Measurements from ENCODE around the gene CSTPP1. TPM values are rescaled to one million over a fixed set of nuclear protein-coding genes. Genes with fewer than 3 reads are reported as not detected.

The CSTPP1 gene
- total RNA-seq, 1 donor from 2014 or later = 66.1 TPM

DNA sequence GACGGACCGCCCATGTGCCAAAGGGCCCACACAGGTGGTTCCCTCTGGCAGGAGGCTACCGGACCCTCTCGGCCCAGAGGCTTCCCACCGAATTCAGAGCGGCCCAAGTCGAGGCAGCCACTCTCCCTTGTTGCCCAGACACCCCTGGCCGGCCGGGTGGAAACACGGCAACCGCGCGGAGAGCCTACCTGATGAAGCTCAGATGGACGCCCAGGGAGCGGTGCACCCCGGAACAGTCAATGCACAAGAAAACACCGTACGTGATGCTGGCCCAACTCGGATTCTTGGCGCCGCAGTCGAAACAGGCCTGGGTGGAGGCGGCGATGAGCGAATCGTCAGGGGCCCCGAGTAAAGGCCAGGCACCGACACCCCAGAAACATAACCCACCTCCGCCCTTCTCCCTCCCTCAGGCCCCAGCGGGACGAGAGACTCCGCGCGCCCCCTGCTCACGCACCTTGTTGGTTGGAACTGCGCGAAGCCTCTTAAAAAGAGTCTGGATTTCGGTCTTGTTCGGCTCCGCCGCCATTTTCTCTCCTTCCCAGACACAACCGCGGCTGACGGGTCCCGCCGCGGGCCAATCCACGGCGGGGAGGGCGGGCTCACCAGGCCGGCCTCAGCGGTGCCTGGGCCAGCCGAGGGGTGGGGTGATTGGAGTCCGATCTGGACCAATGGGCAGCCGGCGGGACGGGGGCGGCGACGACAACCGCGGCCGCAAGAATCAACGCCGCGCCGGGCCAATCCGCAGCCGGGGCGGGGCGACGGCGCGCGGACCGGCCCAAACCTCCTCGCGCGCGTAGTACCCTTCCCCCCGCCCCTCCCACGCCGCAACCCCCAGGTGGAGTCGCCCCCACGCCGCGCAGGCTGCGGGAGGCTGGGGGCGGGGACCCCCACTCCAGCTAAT, 240.0 kb downstream of the CSTPP1 start, which contains the start of gene ARFGAP2:
Gene ARFGAP2 (minus strand): TSS at position 552 of the 901 bp plus-strand sequence. CDS start 26 bp downstream, at position 526.
- H3K9me3 Mint-ChIP-seq (ENCODE audit: low read depth) = no peaks in the 10 kb centered on the region
- H3K36me3 Mint-ChIP-seq (ENCODE audit: insufficient read depth) = peaks cover 4% of the 10 kb centered on the region
- peak; percentile 92 for DNase-seq (ENCODE audit: low spot score, unreplicated experiment)
- H3K27me3 Mint-ChIP-seq = no peaks in the 10 kb centered on the region
- H3K27ac Mint-ChIP-seq = peak within 1 kb of the TSS; percentile 100
- H3K4me1 Mint-ChIP-seq (ENCODE audit: low read depth) = peaks cover 17% of the 10 kb centered on the region
- peak within 1 kb of the TSS; percentile 96 for H3K4me3 Mint-ChIP-seq (ENCODE audit: low read depth)
- TF ChIP-seq, protein P1, sequence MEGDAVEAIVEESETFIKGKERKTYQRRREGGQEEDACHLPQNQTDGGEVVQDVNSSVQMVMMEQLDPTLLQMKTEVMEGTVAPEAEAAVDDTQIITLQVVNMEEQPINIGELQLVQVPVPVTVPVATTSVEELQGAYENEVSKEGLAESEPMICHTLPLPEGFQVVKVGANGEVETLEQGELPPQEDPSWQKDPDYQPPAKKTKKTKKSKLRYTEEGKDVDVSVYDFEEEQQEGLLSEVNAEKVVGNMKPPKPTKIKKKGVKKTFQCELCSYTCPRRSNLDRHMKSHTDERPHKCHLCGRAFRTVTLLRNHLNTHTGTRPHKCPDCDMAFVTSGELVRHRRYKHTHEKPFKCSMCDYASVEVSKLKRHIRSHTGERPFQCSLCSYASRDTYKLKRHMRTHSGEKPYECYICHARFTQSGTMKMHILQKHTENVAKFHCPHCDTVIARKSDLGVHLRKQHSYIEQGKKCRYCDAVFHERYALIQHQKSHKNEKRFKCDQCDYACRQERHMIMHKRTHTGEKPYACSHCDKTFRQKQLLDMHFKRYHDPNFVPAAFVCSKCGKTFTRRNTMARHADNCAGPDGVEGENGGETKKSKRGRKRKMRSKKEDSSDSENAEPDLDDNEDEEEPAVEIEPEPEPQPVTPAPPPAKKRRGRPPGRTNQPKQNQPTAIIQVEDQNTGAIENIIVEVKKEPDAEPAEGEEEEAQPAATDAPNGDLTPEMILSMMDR (IDR thresholded peaks at IDR 0.05; ENCODE audit: unreplicated experiment) = no peak

DNA sequence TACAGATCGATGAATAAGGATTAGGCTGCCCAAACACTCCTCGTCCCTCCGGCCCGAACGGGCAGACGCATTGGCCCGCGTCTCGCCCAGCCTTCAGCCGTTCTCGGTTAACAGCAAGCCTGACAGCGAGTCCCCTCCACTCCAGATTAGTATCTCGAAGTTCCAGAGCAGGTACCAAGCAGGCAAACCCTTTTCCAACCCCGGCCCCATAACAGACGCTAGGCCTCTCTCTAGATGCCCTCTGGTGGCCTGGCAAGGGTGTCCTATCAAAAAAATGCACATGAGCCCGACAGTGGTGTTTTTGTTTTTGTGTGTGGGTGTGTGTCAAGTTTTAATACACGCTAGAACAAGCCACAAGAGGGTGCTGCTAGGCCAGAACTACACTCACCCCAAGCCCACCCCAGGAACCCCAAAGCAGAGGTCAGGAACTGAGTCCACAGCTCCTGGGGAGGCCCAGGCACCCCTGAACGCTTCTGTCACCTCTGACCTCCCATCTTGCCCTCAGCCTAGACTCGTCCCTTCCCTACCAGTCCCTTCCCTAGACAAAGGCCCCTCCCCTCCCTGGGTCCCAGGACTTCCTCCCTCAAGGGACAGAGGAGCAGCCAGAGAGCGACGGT, 240.8 kb downstream of the CSTPP1 start:
- Mint-ChIP-seq H3K4me3 (ENCODE audit: low read depth) (peak overlapping the region; percentile 96), H3K27ac (peak overlapping the region; percentile 100), H3K36me3 (ENCODE audit: insufficient read depth) (peaks cover 4% of the 10 kb centered on the region), H3K27me3 (no peaks in the 10 kb centered on the region), H3K4me1 (ENCODE audit: low read depth) (peaks cover 17% of the 10 kb centered on the region), H3K9me3 (ENCODE audit: low read depth) (no peaks in the 10 kb centered on the region)
- no peak for DNase-seq (ENCODE audit: low spot score, unreplicated experiment)
- TF ChIP-seq, protein P1 (IDR thresholded peaks at IDR 0.05; ENCODE audit: unreplicated experiment) = peak; percentile 68

DNA sequence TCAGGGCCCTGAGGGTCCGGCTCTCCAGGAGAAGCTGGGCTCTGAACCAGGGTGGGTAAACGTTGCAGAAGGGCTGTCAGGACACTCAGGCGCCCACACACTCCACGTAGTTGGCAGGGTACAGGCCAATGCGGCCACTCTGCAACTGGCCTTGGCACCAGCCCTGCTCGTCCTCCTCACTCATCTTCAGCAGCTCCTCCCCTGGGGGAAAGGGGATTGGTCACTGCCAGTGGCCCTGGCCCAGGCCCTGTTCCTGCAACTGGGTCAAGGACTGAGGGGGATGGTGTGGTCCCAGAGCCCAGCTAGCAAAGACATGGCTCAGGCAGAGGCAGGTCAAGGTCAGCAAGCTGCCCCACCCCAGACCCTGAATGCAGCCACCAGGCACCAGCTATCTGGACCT, 241.3 kb downstream of the CSTPP1 start:
- peaks cover 17% of the 10 kb centered on the region for H3K4me1 Mint-ChIP-seq (ENCODE audit: low read depth)
- TF ChIP-seq, protein P1 (IDR thresholded peaks at IDR 0.05; ENCODE audit: unreplicated experiment) = no peak
- peak overlapping the region; percentile 100 for H3K27ac Mint-ChIP-seq
- no peaks in the 10 kb centered on the region for H3K27me3 Mint-ChIP-seq
- no peak for DNase-seq (ENCODE audit: low spot score, unreplicated experiment)
- H3K9me3 Mint-ChIP-seq (ENCODE audit: low read depth) = no peaks in the 10 kb centered on the region
- H3K4me3 Mint-ChIP-seq (ENCODE audit: low read depth) = peak overlapping the region; percentile 96
- H3K36me3 Mint-ChIP-seq (ENCODE audit: insufficient read depth) = peaks cover 4% of the 10 kb centered on the region

DNA sequence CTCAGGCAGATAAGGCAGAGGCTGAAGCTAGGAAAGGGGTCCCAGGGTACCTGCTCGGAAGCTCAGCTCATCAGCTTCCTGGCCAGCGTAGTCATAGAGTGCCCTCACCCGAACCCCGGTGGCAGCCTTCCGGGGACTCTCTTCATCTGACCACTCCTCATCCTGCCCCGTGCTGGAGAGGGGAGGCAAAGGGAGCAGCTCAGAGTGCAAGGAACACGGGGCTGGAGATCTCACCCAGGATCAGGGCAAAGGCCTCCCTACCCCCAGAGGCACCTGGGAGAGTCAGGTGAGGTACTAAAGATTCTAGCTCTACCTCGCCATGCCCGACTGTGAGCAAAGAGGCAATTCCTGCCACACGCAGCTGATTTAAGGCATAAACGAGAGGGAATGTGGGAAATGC, 241.8 kb downstream of the CSTPP1 start:
- Mint-ChIP-seq H3K36me3 (ENCODE audit: insufficient read depth) (peaks cover 2% of the 10 kb centered on the region), H3K4me3 (ENCODE audit: low read depth) (no peak overlapping the region), H3K4me1 (ENCODE audit: low read depth) (peaks cover 17% of the 10 kb centered on the region), H3K27ac (no peak overlapping the region), H3K9me3 (ENCODE audit: low read depth) (no peaks in the 10 kb centered on the region), H3K27me3 (no peaks in the 10 kb centered on the region)
- no peak for DNase-seq (ENCODE audit: low spot score, unreplicated experiment)
- TF ChIP-seq, protein P1 (IDR thresholded peaks at IDR 0.05; ENCODE audit: unreplicated experiment) = no peak

Measured in progenitor cell of endocrine pancreas (in vitro differentiated cells).